Omental fat pad (tissue), 4 donors: Measurements from ENCODE around the gene SLC38A10. TPM values are rescaled to one million over a fixed set of nuclear protein-coding genes. Genes with fewer than 3 reads are reported as not detected.

Experiments
- ATAC-seq: fragments of 150-250 bp; one replicate; pipeline ENCODE4 v1.9.1; 2016; ENCODE audit warnings: mild to moderate bottlenecking, moderate library complexity; ENCODE audit not compliant: low FRiP score
- DNase-seq: peaks from one replicate; pipeline ENCODE4 v3.0.0-alpha.2; 2019; ENCODE audit warnings: low spot score
- CTCF ChIP-seq, 3 donors: fragments of 450-650 bp; IDR thresholded peaks; one replicate each; pipeline ENCODE4 v1.5.1; 2016 to 2017; ENCODE audit warnings: antibody characterized with exemption in 3 of 3, mild to moderate bottlenecking in 3 of 3, moderate library complexity in 2 of 3
- total RNA-seq, 4 donors: library from RNA; depleted of rRNA; stranded (reverse); fragments of >200 nt; gene quantifications; one replicate each; pipeline ENCODE4 v1.1.0, GENCODE V29; 2016

SLC38A10 gene
- total RNA-seq, 4 donors from 2014 or later: 61.2 to 126 (median 75.6) TPM

GRCh38 chr17:81218991-81219390, 76.1 kb downstream of the SLC38A10 start:
- no peak for ATAC-seq
- no peak for TF ChIP-seq CTCF (IDR thresholded peaks at IDR 0.05)
- DNase-seq: no peak

GRCh38 chr17:81218459-81218858, 76.6 kb downstream of the SLC38A10 start:
- no peak for TF ChIP-seq CTCF (IDR thresholded peaks at IDR 0.05)
- DNase-seq: no peak
- no peak for ATAC-seq

- TF ChIP-seq CTCF (IDR thresholded peaks at IDR 0.05): no peak
- ATAC-seq (no peak), DNase-seq (no peak)
Observed at GRCh38 chr17:81217491-81217890, 77.6 kb downstream of the SLC38A10 start.

GRCh38 chr17:81213978-81214377, 81.1 kb downstream of the SLC38A10 start:
- DNase-seq (no peak), ATAC-seq (no peak)
- TF ChIP-seq CTCF (IDR thresholded peaks at IDR 0.05): no peak

GRCh38 chr17:81212365-81212764, 82.7 kb downstream of the SLC38A10 start:
- no peak for TF ChIP-seq CTCF (IDR thresholded peaks at IDR 0.05)
- DNase-seq (no peak), ATAC-seq (no peak)

- no peak for DNase-seq
- TF ChIP-seq CTCF (IDR thresholded peaks at IDR 0.05): no peak
- no peak for ATAC-seq
Observed at GRCh38 chr17:81210868-81211267, 84.2 kb downstream of the SLC38A10 start.

- ATAC-seq: no peak
- TF ChIP-seq CTCF (IDR thresholded peaks at IDR 0.05): no peak
- DNase-seq: no peak
Observed at GRCh38 chr17:81210466-81210865, 84.6 kb downstream of the SLC38A10 start.
